Activated naive CD8-positive, alpha-beta T cell treated with anti-CD3 and anti-CD28 coated beads, Interleukin-2, amount 50 U/mL, for 16 hours (primary cell): ENCODE results near the gene MBOAT2.
"Not testable (repeated sequence)": the region's sequence is repeated elsewhere in the genome, so short reads cannot be mapped to it uniquely, and the experiment has no call there.

Source experiments
- DNase-seq: peaks from one replicate; pipeline ENCODE4 v3.0.0-alpha.2; 2020; ENCODE audit warnings: low read depth, low spot score

MBOAT2 gene

GRCh38 chr2:8895087-8895912 is 108.2 kb downstream of the MBOAT2 start:
- DNase-seq = not testable (repeated sequence)

DNA sequence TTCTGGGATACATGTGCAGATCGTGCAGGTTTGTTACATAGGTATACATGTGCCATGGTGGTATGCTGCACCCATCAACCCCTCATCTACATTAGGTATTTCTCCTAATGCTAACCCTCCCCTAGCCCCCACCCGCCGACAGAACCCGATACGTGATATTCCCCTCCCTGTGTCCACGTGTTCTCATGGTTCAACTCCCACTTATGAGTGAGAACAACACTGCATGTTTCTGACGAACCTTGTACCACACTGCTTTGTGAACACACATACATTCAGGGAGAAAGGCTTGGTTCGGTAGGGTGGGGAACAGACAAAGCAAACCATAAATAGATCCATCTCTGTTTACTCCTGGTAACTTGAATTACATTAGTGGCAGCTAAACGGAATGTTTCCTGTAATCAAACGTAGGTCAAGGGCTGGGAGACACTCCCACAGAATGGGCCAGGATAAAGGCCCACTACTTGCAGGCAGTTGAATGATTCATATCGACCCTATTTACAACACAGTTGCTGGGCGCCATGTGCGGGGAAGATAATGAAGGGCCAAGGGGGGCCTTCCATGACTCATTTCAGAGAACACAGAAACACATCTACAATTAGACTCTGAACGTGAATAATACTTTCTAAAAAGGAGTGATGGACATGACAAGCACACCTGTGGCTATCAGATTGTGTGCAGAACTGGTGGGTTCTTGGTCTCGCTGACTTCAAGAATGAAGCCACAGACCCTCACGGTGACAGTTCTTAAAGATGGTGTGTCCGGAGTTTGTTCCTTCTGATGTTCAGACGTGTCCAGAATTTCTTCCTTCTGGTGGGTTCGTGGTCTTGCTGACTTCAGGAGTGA is 109.3 kb downstream of the MBOAT2 start:
- no peak for DNase-seq

DNA sequence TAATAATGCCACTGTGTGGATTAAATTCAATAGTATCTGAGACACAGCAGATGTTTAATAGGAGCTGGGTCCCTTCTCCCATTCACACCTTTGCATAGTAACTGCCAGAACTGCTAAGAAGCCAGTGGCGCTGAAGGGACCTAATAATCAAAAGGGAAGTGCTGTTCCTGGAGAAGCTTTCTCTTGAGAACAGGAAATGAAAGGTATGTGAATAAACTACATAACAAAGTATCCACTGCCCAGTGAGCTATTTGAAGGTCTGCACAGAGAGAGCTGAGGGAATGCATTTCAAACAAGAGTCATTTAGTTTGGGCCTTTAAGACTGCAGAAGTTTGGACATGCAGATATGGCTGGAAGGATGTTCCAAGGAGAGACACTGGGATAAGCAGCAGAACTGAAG is 110.0 kb downstream of the MBOAT2 start:
- DNase-seq = no peak

GRCh38 chr2:8892111-8892510 is 111.4 kb downstream of the MBOAT2 start:
- DNase-seq = no peak

GRCh38 chr2:8889978-8890377 is 113.5 kb downstream of the MBOAT2 start:
- no peak for DNase-seq

DNA sequence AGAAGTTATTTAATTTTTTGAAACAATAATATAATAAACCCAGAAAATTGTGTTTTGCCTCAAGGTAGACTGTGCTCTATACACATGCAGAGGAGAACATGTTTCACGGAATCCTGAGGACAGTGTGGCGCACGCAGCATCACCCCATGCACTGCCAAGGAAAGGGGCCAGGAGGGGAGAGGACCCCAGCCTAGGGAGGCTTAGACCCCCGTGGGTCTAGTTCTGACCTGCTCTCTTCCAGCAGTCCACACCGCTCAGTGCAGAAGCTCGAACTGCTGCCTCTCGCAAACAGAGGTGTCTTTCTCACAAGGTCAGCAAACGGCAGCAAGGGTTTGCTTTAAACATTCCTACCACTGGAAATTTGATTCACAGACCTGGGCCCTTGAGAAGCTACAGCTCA is 114.5 kb downstream of the MBOAT2 start:
- DNase-seq = no peak

DNA sequence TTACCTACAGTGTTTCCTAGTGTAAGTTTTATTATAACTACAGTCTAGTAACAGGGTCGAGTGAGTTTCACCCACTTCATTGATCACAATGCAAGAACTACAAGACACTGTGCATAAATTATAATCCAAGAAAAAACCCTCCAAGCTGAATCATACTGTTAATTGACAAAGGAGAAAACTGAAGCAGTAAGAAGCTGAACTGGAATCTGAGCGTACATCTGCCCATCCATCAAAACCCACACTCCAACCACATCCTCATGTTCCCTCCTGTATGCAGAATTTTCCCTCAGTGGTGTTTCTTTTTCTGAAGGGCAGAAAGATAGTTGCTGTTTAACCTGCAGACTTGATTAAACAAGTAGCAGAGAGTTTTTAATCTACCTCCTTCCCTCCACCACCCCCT is 116.6 kb downstream of the MBOAT2 start:
- DNase-seq = no peak

- DNase-seq = no peak
Measured at GRCh38 chr2:8886202-8886518, 117.3 kb downstream of the MBOAT2 start.

- no peak for DNase-seq
Measured at GRCh38 chr2:8885449-8886201, 117.9 kb downstream of the MBOAT2 start.

- DNase-seq = no peak
Measured at GRCh38 chr2:8884812-8885211, 118.7 kb downstream of the MBOAT2 start.

DNA sequence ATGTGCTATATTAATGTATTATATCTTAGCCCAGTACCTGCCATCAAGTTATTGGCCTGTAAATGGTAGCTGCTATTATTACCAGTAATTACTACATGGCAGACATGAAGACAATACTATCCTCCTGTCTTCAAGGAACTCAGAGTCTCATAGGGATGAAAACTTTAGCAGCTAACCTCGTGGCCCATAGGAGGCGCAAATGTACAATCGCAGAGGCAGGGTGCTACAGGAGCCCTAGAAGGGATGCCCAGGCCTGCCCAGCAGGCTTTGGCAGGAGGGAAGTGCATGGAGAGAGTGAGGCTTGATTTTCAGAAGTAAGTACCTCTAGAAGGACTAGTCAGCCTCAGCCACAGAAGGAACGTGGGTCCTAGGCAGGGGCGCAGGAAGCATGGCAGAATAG is 121.4 kb downstream of the MBOAT2 start:
- DNase-seq = no peak

DNA sequence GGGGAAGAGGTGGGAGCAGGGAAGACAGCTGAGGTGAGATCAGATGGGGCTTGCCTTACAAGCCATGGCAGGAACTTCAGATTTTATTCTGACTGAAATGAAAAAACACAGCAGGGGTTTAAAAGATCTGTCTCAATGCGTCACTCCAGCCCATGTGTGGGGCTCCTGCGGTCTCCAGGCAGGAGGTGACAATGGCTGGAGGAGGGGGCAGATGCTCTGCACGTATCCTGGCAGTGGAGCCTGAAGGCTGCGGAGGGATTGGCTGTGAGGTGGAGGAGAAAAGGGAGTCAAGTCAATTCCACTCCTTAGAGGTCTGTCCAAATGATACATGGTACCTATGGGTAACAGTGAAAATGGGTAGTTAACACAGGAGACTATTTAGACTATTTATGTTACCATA is 125.6 kb downstream of the MBOAT2 start:
- DNase-seq = no peak

- DNase-seq = no peak
Measured at GRCh38 chr2:8877332-8877731, 126.2 kb downstream of the MBOAT2 start.

- no peak for DNase-seq
Measured at GRCh38 chr2:8876628-8877027, 126.9 kb downstream of the MBOAT2 start.

- no peak for DNase-seq
Measured at GRCh38 chr2:8872821-8873432, 130.6 kb downstream of the MBOAT2 start.

GRCh38 chr2:8870441-8870840 is 133.0 kb downstream of the MBOAT2 start:
- DNase-seq = no peak

DNA sequence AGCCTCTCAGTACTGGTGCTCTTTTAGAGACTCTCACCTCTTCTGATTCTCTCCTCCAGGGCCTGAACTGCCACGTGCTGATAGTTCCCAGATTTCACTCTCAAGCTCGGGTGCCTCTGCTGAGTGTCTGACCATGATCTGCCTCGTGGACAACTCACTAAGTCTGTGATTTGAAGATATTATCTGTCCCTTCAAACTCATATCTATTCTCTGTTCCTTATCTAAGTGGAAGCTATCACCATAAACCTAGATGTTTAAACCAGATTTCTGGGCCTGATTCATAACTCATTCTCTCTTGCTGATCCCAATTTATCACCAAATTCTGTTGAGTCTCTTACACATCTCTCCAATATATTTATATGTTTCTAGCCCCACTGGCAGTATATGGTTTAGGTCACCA is 136.1 kb downstream of the MBOAT2 start:
- DNase-seq = no peak

DNA sequence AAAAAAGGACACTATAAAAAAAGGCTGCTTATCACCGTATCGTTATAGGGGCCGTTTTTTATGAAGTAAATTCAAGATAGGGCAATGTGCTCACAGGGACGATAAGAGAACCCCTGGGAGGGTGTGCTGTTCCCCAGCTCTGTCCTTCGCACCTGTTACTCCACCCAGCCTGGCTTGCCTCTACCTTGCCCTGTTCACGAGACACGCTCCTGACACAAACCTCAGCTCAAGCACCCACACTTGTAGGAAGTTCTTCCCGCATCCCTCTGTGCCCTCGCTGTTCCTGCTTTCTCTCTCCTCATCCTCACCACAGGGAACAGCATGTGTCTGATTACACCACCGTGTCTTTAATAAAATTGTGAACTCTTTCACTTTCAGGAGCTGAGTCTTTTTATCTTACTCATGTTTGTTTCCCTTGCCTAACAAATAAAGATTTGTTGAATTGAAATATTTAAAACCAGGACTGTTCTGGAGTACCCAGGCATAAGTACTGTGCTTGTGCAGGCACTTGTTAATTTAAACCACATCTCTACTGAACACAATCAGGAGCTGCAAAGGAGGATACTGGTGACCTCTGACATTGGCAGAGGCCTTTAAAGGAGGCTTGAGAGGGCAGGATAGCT is 140.0 kb downstream of the MBOAT2 start:
- DNase-seq = no peak

DNA sequence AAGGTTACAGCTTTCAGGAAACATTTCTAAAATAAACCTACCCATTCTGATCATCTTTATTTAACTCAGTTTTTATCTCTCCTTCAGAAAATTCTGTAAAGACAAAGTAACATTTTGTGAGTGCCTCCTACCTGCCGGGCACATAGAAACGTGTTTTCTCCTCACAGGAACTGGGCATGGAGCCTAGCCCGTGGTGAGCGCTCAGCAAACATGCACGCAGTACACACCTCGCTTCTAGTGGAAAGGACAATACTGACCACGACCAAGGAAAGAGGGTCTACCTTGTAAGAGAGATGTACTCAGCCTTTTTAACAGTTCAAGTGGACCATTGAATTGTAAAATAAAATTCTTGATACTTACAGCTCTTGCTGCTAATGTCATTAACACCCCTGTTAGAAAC is 141.3 kb downstream of the MBOAT2 start:
- no peak for DNase-seq

DNA sequence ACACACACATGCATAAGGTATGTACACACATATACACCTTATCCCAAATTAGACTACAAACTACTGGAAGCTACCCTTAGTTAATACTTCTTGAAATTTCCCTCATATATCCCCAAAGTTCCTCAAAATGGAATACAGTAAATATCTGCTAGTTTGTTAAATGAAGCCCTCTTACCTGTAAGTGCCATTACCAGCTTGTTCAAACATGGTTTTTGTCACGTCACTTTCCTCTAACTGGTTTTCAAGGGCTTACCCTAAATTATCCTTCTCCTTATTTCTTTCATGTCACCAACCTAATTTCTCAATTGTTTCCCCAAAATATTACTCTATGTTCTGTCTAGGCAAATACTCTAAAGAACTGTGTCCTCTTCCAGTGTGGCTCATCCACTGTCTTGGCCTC is 141.7 kb downstream of the MBOAT2 start:
- no peak for DNase-seq

- DNase-seq = no peak
Measured at GRCh38 chr2:8860239-8860638, 143.2 kb downstream of the MBOAT2 start.
